ENCODE data around the gene SPRYD3. TPM values are rescaled to one million over a fixed set of nuclear protein-coding genes. Genes with fewer than 3 reads are reported as not detected.
A peak's percentile ranks its signal among the peaks of the same experiment; 100 is the strongest.

Gene SPRYD3
- total RNA-seq, 1 experiment from 2014 or later = 35.2 TPM

DNA sequence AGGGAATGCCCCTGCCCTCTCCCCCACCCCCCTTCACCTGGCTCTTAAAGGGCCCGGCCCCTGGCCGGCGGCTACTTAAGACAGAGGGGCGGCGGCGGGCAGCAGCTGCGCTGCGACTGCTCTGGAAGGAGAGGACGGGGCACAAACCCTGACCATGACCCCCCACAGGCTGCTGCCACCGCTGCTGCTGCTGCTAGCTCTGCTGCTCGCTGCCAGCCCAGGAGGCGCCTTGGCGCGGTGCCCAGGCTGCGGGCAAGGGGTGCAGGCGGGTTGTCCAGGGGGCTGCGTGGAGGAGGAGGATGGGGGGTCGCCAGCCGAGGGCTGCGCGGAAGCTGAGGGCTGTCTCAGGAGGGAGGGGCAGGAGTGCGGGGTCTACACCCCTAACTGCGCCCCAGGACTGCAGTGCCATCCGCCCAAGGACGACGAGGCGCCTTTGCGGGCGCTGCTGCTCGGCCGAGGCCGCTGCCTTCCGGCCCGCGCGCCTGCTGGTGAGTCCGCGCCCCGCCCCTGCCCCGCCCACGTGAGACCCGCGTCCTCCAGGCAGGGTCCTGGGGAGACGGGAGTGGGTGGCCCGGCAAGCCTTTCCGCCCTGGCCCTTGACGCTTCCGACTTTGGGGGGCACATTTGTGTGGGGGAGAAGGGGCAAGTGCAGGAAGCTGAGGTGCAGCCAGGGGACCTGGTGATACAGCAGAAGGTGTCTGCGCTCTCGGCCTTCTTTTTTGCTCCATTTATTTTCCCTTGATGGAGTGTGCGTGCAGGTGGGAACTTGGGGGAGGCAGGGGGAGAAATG, 18.6 kb upstream of the SPRYD3 start, which contains the start of gene IGFBP6:
Gene IGFBP6, plus strand, starts transcription at position 104 of the 790 bp plus-strand sequence. Its CDS starts 51 bp downstream, at position 155.
- no TSS peak for BruUV-seq (replicated peaks)
- TF ChIP-seq, protein P1, sequence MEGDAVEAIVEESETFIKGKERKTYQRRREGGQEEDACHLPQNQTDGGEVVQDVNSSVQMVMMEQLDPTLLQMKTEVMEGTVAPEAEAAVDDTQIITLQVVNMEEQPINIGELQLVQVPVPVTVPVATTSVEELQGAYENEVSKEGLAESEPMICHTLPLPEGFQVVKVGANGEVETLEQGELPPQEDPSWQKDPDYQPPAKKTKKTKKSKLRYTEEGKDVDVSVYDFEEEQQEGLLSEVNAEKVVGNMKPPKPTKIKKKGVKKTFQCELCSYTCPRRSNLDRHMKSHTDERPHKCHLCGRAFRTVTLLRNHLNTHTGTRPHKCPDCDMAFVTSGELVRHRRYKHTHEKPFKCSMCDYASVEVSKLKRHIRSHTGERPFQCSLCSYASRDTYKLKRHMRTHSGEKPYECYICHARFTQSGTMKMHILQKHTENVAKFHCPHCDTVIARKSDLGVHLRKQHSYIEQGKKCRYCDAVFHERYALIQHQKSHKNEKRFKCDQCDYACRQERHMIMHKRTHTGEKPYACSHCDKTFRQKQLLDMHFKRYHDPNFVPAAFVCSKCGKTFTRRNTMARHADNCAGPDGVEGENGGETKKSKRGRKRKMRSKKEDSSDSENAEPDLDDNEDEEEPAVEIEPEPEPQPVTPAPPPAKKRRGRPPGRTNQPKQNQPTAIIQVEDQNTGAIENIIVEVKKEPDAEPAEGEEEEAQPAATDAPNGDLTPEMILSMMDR (IDR thresholded peaks at IDR 0.05; ENCODE audit: unreplicated experiment) = no peak
- intact Hi-C loops (cut with micrococcal nuclease) = loop anchor here (2.0 kb wide), 1 partner anchor 59 kb away; no protein-coding TSS in a partner anchor
- Mint-ChIP-seq H3K27me3 (ENCODE audit: insufficient read depth, unreplicated experiment) (no peaks in the 10 kb centered on the region), H3K27ac (ENCODE audit: low read depth, unreplicated experiment) (peak within 1 kb of the TSS; percentile 4), H3K36me3 (ENCODE audit: insufficient read depth, unreplicated experiment) (peaks cover 7% of the 10 kb centered on the region), H3K4me3 (ENCODE audit: unreplicated experiment) (peak within 1 kb of the TSS; percentile 73), H3K4me1 (ENCODE audit: insufficient read depth, unreplicated experiment) (peaks cover 26% of the 10 kb centered on the region), H3K9me3 (ENCODE audit: unreplicated experiment) (no peaks in the 10 kb centered on the region)
- peak; percentile 62 for DNase-seq (ENCODE audit: unreplicated experiment)
- POLR2A ChIA-PET = interaction anchor here (0.6 to 5.7 kb wide), 11 partner anchors 18 to 84 kb away, joined by 3 to 55 read pairs (median 6); partner anchors contain the start of genes CSAD, SPRYD3, TNS2 and ZNF740
- CTCF ChIA-PET = interaction anchor here (0.7 to 14.2 kb wide), 11 partner anchors 12 to 159 kb away, joined by 3 to 267 read pairs (median 5); partner anchors contain the start of gene SPRYD3

DNA sequence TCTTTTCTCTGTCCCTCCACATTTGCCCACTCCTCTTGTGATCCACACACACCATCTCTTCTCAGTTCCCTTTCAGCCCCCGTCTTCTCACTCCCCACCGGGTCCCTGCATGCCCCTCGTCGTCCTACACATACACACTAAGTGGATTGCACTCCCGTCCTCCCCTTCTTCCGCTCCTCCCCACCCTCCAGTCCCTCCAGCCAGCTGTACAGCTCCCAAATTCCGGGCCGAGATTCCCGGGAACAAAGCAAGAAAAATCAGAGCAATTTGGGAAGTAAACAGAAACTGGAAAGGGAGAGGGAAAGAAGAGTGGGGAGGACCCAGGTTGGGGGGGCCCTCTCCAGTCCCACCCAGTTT, 18.0 kb upstream of the SPRYD3 start:
- intact Hi-C loops (cut with micrococcal nuclease) = no loop called here
- Mint-ChIP-seq H3K9me3 (ENCODE audit: unreplicated experiment) (no peaks in the 10 kb centered on the region), H3K36me3 (ENCODE audit: insufficient read depth, unreplicated experiment) (peaks cover 7% of the 10 kb centered on the region), H3K4me1 (ENCODE audit: insufficient read depth, unreplicated experiment) (peaks cover 26% of the 10 kb centered on the region), H3K27ac (ENCODE audit: low read depth, unreplicated experiment) (peak overlapping the region; percentile 4), H3K27me3 (ENCODE audit: insufficient read depth, unreplicated experiment) (no peaks in the 10 kb centered on the region), H3K4me3 (ENCODE audit: unreplicated experiment) (peak overlapping the region; percentile 73)
- CTCF ChIA-PET = interaction anchor here (0.9 to 14.2 kb wide), 4 partner anchors 11 to 43 kb away, joined by 3 to 267 read pairs (median 30); no protein-coding TSS in a partner anchor
- TF ChIP-seq, protein P1 (IDR thresholded peaks at IDR 0.05; ENCODE audit: unreplicated experiment) = no peak
- DNase-seq (ENCODE audit: unreplicated experiment) = peak; percentile 29
- no TSS peak for BruUV-seq (replicated peaks)
- POLR2A ChIA-PET = interaction anchor here (0.6 to 5.7 kb wide), 9 partner anchors 17 to 754 kb away, joined by 3 to 55 read pairs (median 4); partner anchors contain the start of genes SPRYD3 and TNS2

DNA sequence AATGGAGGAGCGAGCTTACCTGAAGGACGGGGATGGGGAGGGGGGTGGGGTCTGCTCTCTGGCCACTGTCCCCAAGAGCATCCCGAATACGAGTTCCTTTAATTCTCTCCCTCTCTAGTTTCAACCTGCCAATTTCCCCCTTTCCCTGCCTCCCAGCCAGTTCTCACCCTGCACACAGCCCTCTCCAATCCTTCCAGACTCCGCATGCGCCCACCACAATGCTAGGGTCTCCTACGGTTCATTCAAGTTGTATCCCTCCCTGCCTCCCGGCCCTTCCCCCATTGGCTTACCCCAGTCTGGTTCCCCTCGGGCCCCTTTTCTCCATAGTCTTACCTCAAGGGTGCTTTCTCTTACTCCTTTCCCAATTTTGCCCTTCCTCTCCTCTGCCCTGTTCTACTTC, 17.6 kb upstream of the SPRYD3 start:
- CTCF ChIA-PET = interaction anchor here (0.9 to 14.2 kb wide), 4 partner anchors 11 to 43 kb away, joined by 3 to 267 read pairs (median 30); no protein-coding TSS in a partner anchor
- no TSS peak for BruUV-seq (replicated peaks)
- H3K9me3 Mint-ChIP-seq (ENCODE audit: unreplicated experiment) = no peaks in the 10 kb centered on the region
- peaks cover 26% of the 10 kb centered on the region for H3K4me1 Mint-ChIP-seq (ENCODE audit: insufficient read depth, unreplicated experiment)
- H3K27me3 Mint-ChIP-seq (ENCODE audit: insufficient read depth, unreplicated experiment) = no peaks in the 10 kb centered on the region
- peak overlapping the region; percentile 4 for H3K27ac Mint-ChIP-seq (ENCODE audit: low read depth, unreplicated experiment)
- peaks cover 7% of the 10 kb centered on the region for H3K36me3 Mint-ChIP-seq (ENCODE audit: insufficient read depth, unreplicated experiment)
- H3K4me3 Mint-ChIP-seq (ENCODE audit: unreplicated experiment) = peak overlapping the region; percentile 73
- POLR2A ChIA-PET = interaction anchor here (0.6 to 5.7 kb wide), 8 partner anchors 17 to 753 kb away, joined by 3 to 55 read pairs (median 6); partner anchors contain the start of genes SPRYD3 and TNS2
- no peak for DNase-seq (ENCODE audit: unreplicated experiment)
- intact Hi-C loops (cut with micrococcal nuclease) = no loop called here
- TF ChIP-seq, protein P1 (IDR thresholded peaks at IDR 0.05; ENCODE audit: unreplicated experiment) = no peak
